ENCODE results near the gene IRF2BP2. TPM values are rescaled to one million over a fixed set of nuclear protein-coding genes. Genes with fewer than 3 reads are reported as not detected.
"Not testable (repeated sequence)": the region's sequence is repeated elsewhere in the genome, so short reads cannot be mapped to it uniquely, and the experiment has no call there.

IRF2BP2 gene
- total and polyA plus RNA-seq, 2 experiments from 2014 or later, result 24.3 to 113 TPM

GRCh38 chr1:234595899-234596298, 14.1 kb downstream of the IRF2BP2 start:
- Histone ChIP-seq H3K4me1 (ENCODE audit: low read depth) (peaks cover 19% of the 10 kb centered on the region), H3K27me3 (no peaks in the 10 kb centered on the region), H3K9me3 (ENCODE audit: low read depth) (no peaks in the 10 kb centered on the region), H3K27ac (no peak overlapping the region), H3K36me3 (no peaks in the 10 kb centered on the region), H3K4me3 (no peak overlapping the region)
- TF ChIP-seq CTCF (IDR thresholded peaks at IDR 0.05; ENCODE audit: low read depth, low read length), result no peak
- DNase-seq (ENCODE audit: low read depth in 1 of 2, low spot score in 1 of 2), result no peak

GRCh38 chr1:234594575-234594974, 15.4 kb downstream of the IRF2BP2 start:
- not testable (repeated sequence) for H3K27me3 ChIP-seq; H3K27ac ChIP-seq; H3K4me3 ChIP-seq; H3K9me3 ChIP-seq (ENCODE audit: low read depth); H3K36me3 ChIP-seq; DNase-seq (ENCODE audit: low read depth in 1 of 2, low spot score in 1 of 2)
- H3K4me1 ChIP-seq (ENCODE audit: low read depth), result peaks cover 13% of the 10 kb centered on the region

GRCh38 chr1:234593771-234594504, 16.0 kb downstream of the IRF2BP2 start:
- no peak for DNase-seq (ENCODE audit: low read depth in 1 of 2, low spot score in 1 of 2)
- Histone ChIP-seq H3K36me3 (no peaks in the 10 kb centered on the region), H3K9me3 (ENCODE audit: low read depth) (no peaks in the 10 kb centered on the region), H3K27me3 (no peaks in the 10 kb centered on the region), H3K27ac (no peak overlapping the region), H3K4me1 (ENCODE audit: low read depth) (peaks cover 8% of the 10 kb centered on the region), H3K4me3 (no peak overlapping the region)
- TF ChIP-seq CTCF (IDR thresholded peaks at IDR 0.05; ENCODE audit: low read depth, low read length), result no peak

- no peak for TF ChIP-seq CTCF (IDR thresholded peaks at IDR 0.05; ENCODE audit: low read depth, low read length)
- Histone ChIP-seq H3K4me1 (ENCODE audit: low read depth) (peaks cover 3% of the 10 kb centered on the region), H3K4me3 (no peak overlapping the region), H3K9me3 (ENCODE audit: low read depth) (no peaks in the 10 kb centered on the region), H3K27ac (no peak overlapping the region), H3K36me3 (no peaks in the 10 kb centered on the region), H3K27me3 (no peaks in the 10 kb centered on the region)
- no peak for DNase-seq (ENCODE audit: low read depth in 1 of 2, low spot score in 1 of 2)
Measured at GRCh38 chr1:234593109-234593508, 16.9 kb downstream of the IRF2BP2 start.

- Histone ChIP-seq H3K9me3 (ENCODE audit: low read depth) (no peaks in the 10 kb centered on the region), H3K27me3 (no peaks in the 10 kb centered on the region)
Measured at GRCh38 chr1:234592240-234592639, 17.7 kb downstream of the IRF2BP2 start.

More at GRCh38 chr1:234592240-234592639, 17.7 kb downstream of the IRF2BP2 start:
- H3K4me3 ChIP-seq, result no peak overlapping the region
- no peaks in the 10 kb centered on the region for H3K4me1 ChIP-seq (ENCODE audit: low read depth)
- DNase-seq (ENCODE audit: low read depth in 1 of 2, low spot score in 1 of 2), result no peak
- no peaks in the 10 kb centered on the region for H3K36me3 ChIP-seq
- no peak for TF ChIP-seq CTCF (IDR thresholded peaks at IDR 0.05; ENCODE audit: low read depth, low read length)
- H3K27ac ChIP-seq, result no peak overlapping the region
